HepG2 (cell line): Measurements from ENCODE around the gene BABAM1. TPM values are rescaled to one million over a fixed set of nuclear protein-coding genes. Genes with fewer than 3 reads are reported as not detected.
A peak's percentile ranks its signal among the peaks of the same experiment; 100 is the strongest.

ENCODE experiments used
- ATF7 ChIP-seq, 2 experiments: fragments of 450-650 bp in 1 of 2; sonication (generic) in 1 of 2; formaldehyde crosslinking in 1 of 2; IDR thresholded peaks; 2 replicates each; pipeline versions ENCODE4 v1.4.0 to v1.6.1; 2016 to 2020; ENCODE audit warnings: antibody characterized with exemption in 1 of 2, mild to moderate bottlenecking in 1 of 2, missing genetic modification reagents in 1 of 2
- CENPX ChIP-seq: sonication (generic); formaldehyde crosslinking; IDR thresholded peaks from 2 replicates; pipeline ENCODE4 v1.9.0; 2021; ENCODE audit warnings: mild to moderate bottlenecking, missing genetic modification reagents, moderate library complexity
- DNMT1 ChIP-seq: sonication (generic); formaldehyde crosslinking; IDR thresholded peaks from 2 replicates; pipeline ENCODE4 v1.5.1; 2020; ENCODE audit warnings: mild to moderate bottlenecking, missing genetic modification reagents
- JUN ChIP-seq: sonication (generic); formaldehyde crosslinking; IDR thresholded peaks from 2 replicates; pipeline ENCODE4 v1.4.0; 2020; ENCODE audit warnings: mild to moderate bottlenecking, missing genetic modification reagents
- KDM5B ChIP-seq: sonication (generic); formaldehyde crosslinking; IDR thresholded peaks from 2 replicates; pipeline ENCODE4 v1.4.0; 2020; ENCODE audit warnings: missing genetic modification reagents, mild to moderate bottlenecking, borderline replicate concordance
- KLF12 ChIP-seq: sonication (generic); formaldehyde crosslinking; IDR thresholded peaks from 2 replicates; pipeline ENCODE4 v1.4.0; 2020; ENCODE audit warnings: missing genetic modification reagents, borderline replicate concordance
- MIXL1 ChIP-seq: IDR thresholded peaks from 2 replicates; pipeline ENCODE4 v1.6.1; 2016
- NCOA2 ChIP-seq: sonication (generic); formaldehyde crosslinking; IDR thresholded peaks from 2 replicates; pipeline ENCODE4 v1.8.0; 2022; ENCODE audit warnings: inconsistent platforms
- NR2F6 ChIP-seq, 2 experiments: IDR thresholded peaks; 2 replicates each; pipeline ENCODE4 v1.6.1; 2016; ENCODE audit warnings: antibody characterized with exemption in 1 of 2, mild to moderate bottlenecking in 1 of 2
- RCOR2 ChIP-seq: IDR thresholded peaks from 2 replicates; pipeline ENCODE4 v1.6.1; 2016; ENCODE audit warnings: missing biosample characterization, missing genetic modification reagents
- RFXAP ChIP-seq: sonication (generic); formaldehyde crosslinking; IDR thresholded peaks from 2 replicates; pipeline ENCODE4 v1.4.0; 2020; ENCODE audit warnings: missing genetic modification reagents, borderline replicate concordance
- SNRNP70 ChIP-seq: fragments of 200-400 bp; formaldehyde crosslinking; IDR thresholded peaks from 2 replicates; pipeline ENCODE4 v1.6.1; 2017; ENCODE audit warnings: mild to moderate bottlenecking, low read depth, low read length, moderate library complexity
- TBX2 ChIP-seq: sonication (generic); formaldehyde crosslinking; IDR thresholded peaks from 2 replicates; pipeline ENCODE4 v1.5.0; 2020; ENCODE audit warnings: missing genetic modification reagents, mild to moderate bottlenecking, borderline replicate concordance
- TP53 ChIP-seq: sonication (generic); formaldehyde crosslinking; conservative IDR thresholded peaks from 2 replicates; pipeline ENCODE4 v1.4.0; 2020; ENCODE audit warnings: missing genetic modification reagents
- ZBTB3 ChIP-seq: sonication (generic); formaldehyde crosslinking; IDR thresholded peaks from 2 replicates; pipeline ENCODE4 v1.4.0; 2020; ENCODE audit warnings: low read depth, mild to moderate bottlenecking, moderate library complexity, missing genetic modification reagents, borderline replicate concordance
- ZNF331 ChIP-seq: sonication (generic); formaldehyde crosslinking; IDR thresholded peaks from 2 replicates; pipeline ENCODE4 v1.4.0; 2020; ENCODE audit warnings: missing genetic modification reagents
- ZNF792 ChIP-seq: IDR thresholded peaks from 2 replicates; pipeline ENCODE4 v1.6.1; 2016
- ZSCAN12 ChIP-seq: sonication (generic); formaldehyde crosslinking; IDR thresholded peaks from 2 replicates; pipeline ENCODE4 v1.9.0; 2021; ENCODE audit warnings: mild to moderate bottlenecking, missing genetic modification reagents
- ZSCAN31 ChIP-seq: sonication (generic); formaldehyde crosslinking; IDR thresholded peaks from 2 replicates; pipeline ENCODE4 v1.5.0; 2020; ENCODE audit warnings: low read depth, mild to moderate bottlenecking, missing genetic modification reagents
- polyA plus RNA-seq, 8 experiments: library from polyadenylated mRNA; depleted of rRNA in 3 of 8; stranded (reverse) in 7 of 8; unstranded in 1 of 8; fragments of >200 nt; fragmentation: Illumina TruSeq in 4 of 8; extraction: Trizol in 4 of 8; gene quantifications; 2 replicates each; pipeline versions ENCODE4 v1.2.1 to v1.2.3, GENCODE V29; 2011 to 2016; ENCODE audit warnings: low read depth in 4 of 8, missing spikeins in 1 of 8, mixed read lengths in 1 of 8; ENCODE audit not compliant: insufficient read depth in 1 of 8
- total RNA-seq, 5 experiments: library from RNA; depleted of rRNA; stranded (reverse); fragments of >200 nt; fragmentation: Illumina TruSeq; extraction: Trizol; gene quantifications; 2 replicates each; pipeline ENCODE4 v1.2.3, GENCODE V29; 2016; ENCODE audit warnings: low read depth in 1 of 5
- TF ChIP-seq, protein P1 (sequence below): sonication (generic); formaldehyde crosslinking; IDR thresholded peaks from 2 replicates; pipeline ENCODE4 v1.8.0; 2023; ENCODE audit warnings: mild to moderate bottlenecking, missing genetic modification reagents
- TF ChIP-seq, protein P2 (sequence below), 2 experiments: sonication (generic) in 1 of 2; formaldehyde crosslinking in 1 of 2; IDR thresholded peaks; 2 replicates each; pipeline versions ENCODE4 v1.5.1 to v1.6.1; 2011 to 2020; ENCODE audit warnings: borderline replicate concordance in 1 of 2, low read depth in 1 of 2, low read length in 1 of 2, mild to moderate bottlenecking in 1 of 2, missing genetic modification reagents in 1 of 2, moderate library complexity in 1 of 2
- TF ChIP-seq, protein P3 (sequence below): sonication (generic); formaldehyde crosslinking; IDR thresholded peaks from 2 replicates; pipeline ENCODE4; 2020; ENCODE audit warnings: missing genetic modification reagents, mild to moderate bottlenecking, borderline replicate concordance

BABAM1 gene
- total and polyA plus RNA-seq, 2 of the 13 experiments (the other 11 are each of a cell fraction or from before 2014, with no cell fraction given), result 70.0 to 82.0 TPM

- TF ChIP-seq JUN (CRISPR knock-in tag) (no peak), NCOA2 (CRISPR knock-in tag) (peak; percentile 57), ZSCAN12 (CRISPR knock-in tag) (no peak), NR2F6 (IDR thresholded peaks at IDR 0.05) (peak; percentile 94), NR2F6 (CRISPR knock-in tag; IDR thresholded peaks at IDR 0.05) (peak; percentile 96), ATF7 (IDR thresholded peaks at IDR 0.05) (no peak), ATF7 (CRISPR knock-in tag; IDR thresholded peaks at IDR 0.05) (no peak), RFXAP (CRISPR knock-in tag) (peak; percentile 80; the same call in 1 of the 2 replicates), MIXL1 (0 out of 2 replicates have a peak, but pooled peaks have one; percentile 36), KDM5B (CRISPR knock-in tag) (no peak; the same call in 1 of the 2 replicates), KLF12 (CRISPR knock-in tag) (peak; percentile 23; the same call in 1 of the 2 replicates), ZNF792 (peak; percentile 0; the same call in 1 of the 2 replicates), CENPX (no peak), RCOR2 (CRISPR knock-in tag) (peak; percentile 75; the same call in 1 of the 2 replicates), ZBTB3 (CRISPR knock-in tag) (no peak), ZNF331 (CRISPR knock-in tag) (peak; percentile 68; the same call in 1 of the 2 replicates), DNMT1 (CRISPR knock-in tag) (no peak), TBX2 (CRISPR knock-in tag) (no peak), ZSCAN31 (CRISPR knock-in tag) (no peak), TP53 (no peak), SNRNP70 (no peak)
- TF ChIP-seq, protein P1, sequence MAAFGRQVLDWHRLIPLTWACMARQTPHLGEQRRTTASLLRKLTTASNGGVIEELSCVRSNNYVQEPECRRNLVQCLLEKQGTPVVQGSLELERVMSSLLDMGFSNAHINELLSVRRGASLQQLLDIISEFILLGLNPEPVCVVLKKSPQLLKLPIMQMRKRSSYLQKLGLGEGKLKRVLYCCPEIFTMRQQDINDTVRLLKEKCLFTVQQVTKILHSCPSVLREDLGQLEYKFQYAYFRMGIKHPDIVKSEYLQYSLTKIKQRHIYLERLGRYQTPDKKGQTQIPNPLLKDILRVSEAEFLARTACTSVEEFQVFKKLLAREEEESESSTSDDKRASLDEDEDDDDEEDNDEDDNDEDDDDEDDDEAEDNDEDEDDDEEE (CRISPR knock-in tag), result no peak
- TF ChIP-seq, protein P2, sequence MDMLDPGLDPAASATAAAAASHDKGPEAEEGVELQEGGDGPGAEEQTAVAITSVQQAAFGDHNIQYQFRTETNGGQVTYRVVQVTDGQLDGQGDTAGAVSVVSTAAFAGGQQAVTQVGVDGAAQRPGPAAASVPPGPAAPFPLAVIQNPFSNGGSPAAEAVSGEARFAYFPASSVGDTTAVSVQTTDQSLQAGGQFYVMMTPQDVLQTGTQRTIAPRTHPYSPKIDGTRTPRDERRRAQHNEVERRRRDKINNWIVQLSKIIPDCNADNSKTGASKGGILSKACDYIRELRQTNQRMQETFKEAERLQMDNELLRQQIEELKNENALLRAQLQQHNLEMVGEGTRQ (IDR thresholded peaks at IDR 0.05; ENCODE audit: low read depth, low read length), result no peak
- TF ChIP-seq, protein P2 (CRISPR knock-in tag; IDR thresholded peaks at IDR 0.05; ENCODE audit: borderline replicate concordance), result no peak; the same call in 1 of the 2 replicates
- TF ChIP-seq, protein P3, sequence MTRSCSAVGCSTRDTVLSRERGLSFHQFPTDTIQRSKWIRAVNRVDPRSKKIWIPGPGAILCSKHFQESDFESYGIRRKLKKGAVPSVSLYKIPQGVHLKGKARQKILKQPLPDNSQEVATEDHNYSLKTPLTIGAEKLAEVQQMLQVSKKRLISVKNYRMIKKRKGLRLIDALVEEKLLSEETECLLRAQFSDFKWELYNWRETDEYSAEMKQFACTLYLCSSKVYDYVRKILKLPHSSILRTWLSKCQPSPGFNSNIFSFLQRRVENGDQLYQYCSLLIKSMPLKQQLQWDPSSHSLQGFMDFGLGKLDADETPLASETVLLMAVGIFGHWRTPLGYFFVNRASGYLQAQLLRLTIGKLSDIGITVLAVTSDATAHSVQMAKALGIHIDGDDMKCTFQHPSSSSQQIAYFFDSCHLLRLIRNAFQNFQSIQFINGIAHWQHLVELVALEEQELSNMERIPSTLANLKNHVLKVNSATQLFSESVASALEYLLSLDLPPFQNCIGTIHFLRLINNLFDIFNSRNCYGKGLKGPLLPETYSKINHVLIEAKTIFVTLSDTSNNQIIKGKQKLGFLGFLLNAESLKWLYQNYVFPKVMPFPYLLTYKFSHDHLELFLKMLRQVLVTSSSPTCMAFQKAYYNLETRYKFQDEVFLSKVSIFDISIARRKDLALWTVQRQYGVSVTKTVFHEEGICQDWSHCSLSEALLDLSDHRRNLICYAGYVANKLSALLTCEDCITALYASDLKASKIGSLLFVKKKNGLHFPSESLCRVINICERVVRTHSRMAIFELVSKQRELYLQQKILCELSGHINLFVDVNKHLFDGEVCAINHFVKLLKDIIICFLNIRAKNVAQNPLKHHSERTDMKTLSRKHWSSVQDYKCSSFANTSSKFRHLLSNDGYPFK, result no peak
Observed at GRCh38 chr19:17243830-17244617, 23.2 kb upstream of the BABAM1 start (continued).
